Endothelial cell of umbilical vein (primary cell): ENCODE results near the gene SUPT4H1. TPM values are rescaled to one million over a fixed set of nuclear protein-coding genes. Genes with fewer than 3 reads are reported as not detected.

ENCODE experiments used
- BruUV-seq: library from RNA; stranded (reverse); fragments of 400-500 nt; replicated peaks from 2 replicates; lab custom pipeline; 2021; lab: Mats Ljungman, UMichigan
- CTCF ChIA-PET: fragments of 300-600, 350-600 bp; sonication (Branson Sonifier 250); formaldehyde crosslinking; loops from one replicate; lab custom pipeline; 2021; ENCODE audit warnings: antibody characterized with exemption, inconsistent platforms; lab: Charles Lee
- POLR2A ChIA-PET: fragments of 300-600, 350-600 bp; sonication (Branson Sonifier 250); formaldehyde crosslinking; loops from one replicate; lab custom pipeline; 2021; ENCODE audit warnings: antibody characterized with exemption, inconsistent platforms; lab: Charles Lee
- DNase-seq: peaks from one replicate; pipeline ENCODE4 v3.0.0-alpha.2; 2011; ENCODE audit warnings: low read depth, low spot score
- FAIRE-seq: peaks from 2 replicates; lab custom pipeline; 2011; peaks lifted over from hg19 to GRCh38; lab: Jason Lieb, UNC
- H2AFZ ChIP-seq: 2 replicates; pipeline ENCODE4 v1.6.0; 2012; ENCODE audit warnings: low read depth, low read length, control low read depth, inconsistent platforms
- H3K27ac ChIP-seq: 2 replicates; pipeline ENCODE4 v1.5.1; 2011; ENCODE audit warnings: low read depth, mild to moderate bottlenecking, control low read depth, low read length, moderate library complexity; ENCODE audit not compliant: insufficient read depth
- H3K27me3 ChIP-seq, 2 experiments: 2 replicates each; pipeline versions ENCODE4 v1.6.0 to v1.6.1; 2011; ENCODE audit warnings: low read length in 2 of 2, mixed read lengths in 1 of 2; ENCODE audit not compliant: control insufficient read depth in 2 of 2, insufficient read depth in 2 of 2
- H3K36me3 ChIP-seq, 2 experiments: 2 replicates in 1 of 2; 3 replicates in 1 of 2; pipeline ENCODE4 v1.5.1; 2011; ENCODE audit warnings: low read length in 2 of 2, mild to moderate bottlenecking in 1 of 2, moderate library complexity in 1 of 2; ENCODE audit not compliant: control insufficient read depth in 2 of 2, insufficient read depth in 2 of 2; ENCODE audit errors: extremely low read depth in 1 of 2
- H3K4me1 ChIP-seq: 3 replicates; pipeline ENCODE4 v1.5.1; 2011; ENCODE audit warnings: mild to moderate bottlenecking, low read length; ENCODE audit not compliant: control insufficient read depth, insufficient read depth; ENCODE audit errors: extremely low read depth
- H3K4me2 ChIP-seq: 2 replicates; pipeline ENCODE4 v1.6.1; 2011; ENCODE audit warnings: low read length, control low read depth, mixed read lengths; ENCODE audit not compliant: insufficient read depth
- H3K4me3 ChIP-seq, 3 experiments: fragments of 200-600 bp in 1 of 3; sonication (generic), shearing (Covaris generic) in 1 of 3; replicated peaks in 1 of 3; 2 replicates each; pipeline ENCODE4 v1.5.1; 2011 to 2016; ENCODE audit warnings: control low read depth in 3 of 3, low read length in 3 of 3, mild to moderate bottlenecking in 2 of 3, inconsistent platforms in 1 of 3, low read depth in 1 of 3, moderate library complexity in 1 of 3; ENCODE audit not compliant: insufficient read depth in 1 of 3
- H3K79me2 ChIP-seq: 2 replicates; pipeline ENCODE4 v1.6.0; 2012; ENCODE audit warnings: low read length, inconsistent platforms; ENCODE audit not compliant: control insufficient read depth, insufficient read depth
- H3K9ac ChIP-seq: replicated peaks from 2 replicates; pipeline ENCODE3; 2011; ENCODE audit warnings: low read length, control low read depth; ENCODE audit not compliant: insufficient read depth; ENCODE audit errors: extremely low read depth
- H3K9me1 ChIP-seq: replicated peaks from 3 replicates; pipeline ENCODE4 v1.6.0; 2011; ENCODE audit warnings: mild to moderate bottlenecking, low read length; ENCODE audit not compliant: control insufficient read depth, insufficient read depth; ENCODE audit errors: extremely low read depth
- H3K9me3 ChIP-seq: replicated peaks from 2 replicates; pipeline ENCODE4 v1.5.1; 2012; ENCODE audit warnings: low read length, inconsistent platforms; ENCODE audit not compliant: control insufficient read depth, insufficient read depth
- H4K20me1 ChIP-seq: replicated peaks from 2 replicates; pipeline ENCODE3; 2011; ENCODE audit warnings: mild to moderate bottlenecking, low read length; ENCODE audit not compliant: control insufficient read depth, insufficient read depth; ENCODE audit errors: extremely low read depth
- EZH2 ChIP-seq: IDR thresholded peaks from 2 replicates; pipeline ENCODE4 v1.6.1; 2012; ENCODE audit warnings: borderline replicate concordance, low read depth, mild to moderate bottlenecking, moderate library complexity, low read length, inconsistent platforms; ENCODE audit not compliant: severe bottlenecking
- GATA2 ChIP-seq: IDR thresholded peaks from 2 replicates; pipeline ENCODE4 v1.7.0; 2011; ENCODE audit warnings: low read depth, mild to moderate bottlenecking, moderate library complexity, mixed read lengths, low read length; ENCODE audit not compliant: insufficient read length, insufficient read depth
- JUN ChIP-seq: IDR thresholded peaks from 2 replicates; pipeline ENCODE4 v1.6.1; 2011; ENCODE audit warnings: borderline replicate concordance, low read depth; ENCODE audit not compliant: insufficient read length, insufficient read depth
- MYC ChIP-seq: IDR thresholded peaks from one replicate; pipeline ENCODE4 v1.6.1; 2011; ENCODE audit warnings: mild to moderate bottlenecking, low read depth, low read length
- POLR2A ChIP-seq: IDR thresholded peaks from 2 replicates; pipeline ENCODE4 v1.6.1; 2012; ENCODE audit warnings: low read depth, mild to moderate bottlenecking, control low read depth, low read length
- POLR2AphosphoS5 ChIP-seq: IDR thresholded peaks from 2 replicates; pipeline ENCODE4 v1.6.1; 2012; ENCODE audit warnings: low read depth, mild to moderate bottlenecking, control low read depth, low read length, moderate library complexity; ENCODE audit not compliant: insufficient read depth
- dilution Hi-C: fragments of 300-500 bp; cut with MboI; formaldehyde crosslinking; loops from one replicate; pipeline ENCODE4 v1.15.0; 2019; ENCODE audit warnings: low sequenced_read_pairs; ENCODE audit not compliant: extremely low pct_ligation_motif_present
- intact Hi-C: fragments of 100-400 bp; cut with micrococcal nuclease; formaldehyde crosslinking; loops from one replicate; pipeline ENCODE4 v1.10.0; 2022
- polyA plus RNA-seq, 4 experiments: library from polyadenylated mRNA; depleted of rRNA in 3 of 4; stranded (reverse) in 3 of 4; unstranded in 1 of 4; fragments of >200 nt; gene quantifications; 2 replicates each; pipeline versions ENCODE4 v1.2.1 to v1.2.3, GENCODE V29; 2011 to 2012; ENCODE audit warnings: missing spikeins in 1 of 4
- total RNA-seq: library from RNA; stranded (reverse); gene quantifications from 2 replicates; pipeline ENCODE4 v1.2.3, GENCODE V29; 2021
- TF ChIP-seq, protein P1 (sequence below): IDR thresholded peaks from 2 replicates; pipeline ENCODE4 v1.6.1; 2011; ENCODE audit not compliant: insufficient read depth, insufficient read length
- TF ChIP-seq, protein P2 (sequence below), 2 donors: IDR thresholded peaks; 1 replicate in 1 of 2; 2 replicates in 1 of 2; pipeline ENCODE4 v1.5.1; 2011; ENCODE audit warnings: low read length in 2 of 2, mild to moderate bottlenecking in 2 of 2, moderate library complexity in 2 of 2, control low read depth in 1 of 2, inconsistent platforms in 1 of 2, low read depth in 1 of 2; ENCODE audit not compliant: insufficient read depth in 1 of 2; ENCODE audit errors: extremely low read depth in 1 of 2

Gene SUPT4H1
- total and polyA plus RNA-seq, 2 donors (not counting 3 experiments of a cell fraction or from before 2014, with no cell fraction given): 77.5 to 154 TPM

DNA sequence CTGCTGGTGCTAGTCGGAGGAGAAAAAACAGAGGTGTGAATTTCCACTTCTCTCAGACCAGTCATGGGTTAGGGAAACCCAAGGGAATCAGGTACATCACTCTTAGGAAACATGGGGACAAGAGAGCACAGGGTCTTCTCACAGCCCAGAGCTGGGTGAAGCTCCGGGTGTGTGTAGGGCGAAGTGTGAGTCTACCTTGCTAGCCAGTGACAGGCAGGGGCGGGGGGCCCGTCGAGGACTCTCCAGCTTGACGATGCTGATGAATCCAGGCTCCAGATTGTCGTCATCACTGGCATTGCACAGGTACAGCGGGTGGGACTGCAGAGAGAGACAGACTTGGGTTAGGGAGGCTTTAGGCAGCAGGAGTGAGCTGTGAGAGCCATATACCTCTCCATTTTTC is 18.7 kb upstream of the SUPT4H1 start:
- dilution Hi-C loops (no loop called here), intact Hi-C loops (no loop called here)
- Histone ChIP-seq H4K20me1 (no peaks in the 10 kb centered on the region), H3K4me1 (no peaks in the 10 kb centered on the region), H3K9me1 (no peaks in the 10 kb centered on the region), H3K9me3 (no peaks in the 10 kb centered on the region), H2AFZ (no peak overlapping the region), H3K27ac (no peak overlapping the region), H3K79me2 (no peaks in the 10 kb centered on the region), H3K9ac (no peak overlapping the region), H3K4me2 (no peak overlapping the region), H3K4me3 (no peak overlapping the region), H3K27me3 (peaks cover 0 to 3% of the 10 kb centered on the region in 2 experiments), H3K36me3 (no peaks in the 10 kb centered on the region)
- FAIRE-seq (no peak), DNase-seq (no peak)
- no TSS peak for BruUV-seq
- no peak for TF ChIP-seq EZH2
- no peak for TF ChIP-seq POLR2A
- TF ChIP-seq GATA2: no peak
- TF ChIP-seq POLR2AphosphoS5: no peak
- POLR2A ChIA-PET: no interaction called here
- CTCF ChIA-PET: no interaction called here

DNA sequence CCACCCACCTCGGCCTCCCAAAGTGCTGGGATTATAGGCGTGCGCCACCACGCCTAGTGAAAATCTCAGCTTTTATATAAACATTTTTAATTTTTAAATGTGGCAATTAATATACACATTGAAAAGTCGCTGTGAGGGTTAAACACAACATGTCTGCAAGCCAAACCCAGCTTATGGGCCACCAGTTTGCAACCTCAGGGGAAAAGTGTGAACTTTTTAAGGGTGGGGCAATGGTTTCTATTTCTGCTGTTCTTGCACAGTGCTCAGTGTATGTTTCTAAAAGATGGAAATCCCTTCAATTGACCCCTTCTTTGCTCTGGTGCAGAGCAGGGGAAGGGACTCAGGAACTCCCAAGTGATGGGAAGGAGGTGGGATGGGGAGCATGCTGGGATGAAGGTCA is 18.3 kb upstream of the SUPT4H1 start:
- ChIA-PET POLR2A (no interaction called here), CTCF (interaction anchor here (1.0 kb wide), 1 partner anchor 9 kb away, joined by 3 read pairs; no protein-coding TSS in a partner anchor)
- TF ChIP-seq, protein P1, sequence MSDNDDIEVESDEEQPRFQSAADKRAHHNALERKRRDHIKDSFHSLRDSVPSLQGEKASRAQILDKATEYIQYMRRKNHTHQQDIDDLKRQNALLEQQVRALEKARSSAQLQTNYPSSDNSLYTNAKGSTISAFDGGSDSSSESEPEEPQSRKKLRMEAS: no peak
- TF ChIP-seq MYC (no peak), POLR2AphosphoS5 (no peak), GATA2 (no peak), POLR2A (no peak), EZH2 (no peak), JUN (no peak)
- TF ChIP-seq, protein P2, sequence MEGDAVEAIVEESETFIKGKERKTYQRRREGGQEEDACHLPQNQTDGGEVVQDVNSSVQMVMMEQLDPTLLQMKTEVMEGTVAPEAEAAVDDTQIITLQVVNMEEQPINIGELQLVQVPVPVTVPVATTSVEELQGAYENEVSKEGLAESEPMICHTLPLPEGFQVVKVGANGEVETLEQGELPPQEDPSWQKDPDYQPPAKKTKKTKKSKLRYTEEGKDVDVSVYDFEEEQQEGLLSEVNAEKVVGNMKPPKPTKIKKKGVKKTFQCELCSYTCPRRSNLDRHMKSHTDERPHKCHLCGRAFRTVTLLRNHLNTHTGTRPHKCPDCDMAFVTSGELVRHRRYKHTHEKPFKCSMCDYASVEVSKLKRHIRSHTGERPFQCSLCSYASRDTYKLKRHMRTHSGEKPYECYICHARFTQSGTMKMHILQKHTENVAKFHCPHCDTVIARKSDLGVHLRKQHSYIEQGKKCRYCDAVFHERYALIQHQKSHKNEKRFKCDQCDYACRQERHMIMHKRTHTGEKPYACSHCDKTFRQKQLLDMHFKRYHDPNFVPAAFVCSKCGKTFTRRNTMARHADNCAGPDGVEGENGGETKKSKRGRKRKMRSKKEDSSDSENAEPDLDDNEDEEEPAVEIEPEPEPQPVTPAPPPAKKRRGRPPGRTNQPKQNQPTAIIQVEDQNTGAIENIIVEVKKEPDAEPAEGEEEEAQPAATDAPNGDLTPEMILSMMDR (IDR thresholded peaks at IDR 0.05; ENCODE audit: extremely low read depth in 1 of 2, insufficient read depth in 1 of 2, low read depth in 1 of 2, low read length in 2 of 2): no peak
- Histone ChIP-seq H3K4me2 (no peak overlapping the region), H3K9me1 (no peaks in the 10 kb centered on the region), H3K9me3 (no peaks in the 10 kb centered on the region), H3K27ac (no peak overlapping the region), H3K27me3 (peaks cover 0 to 4% of the 10 kb centered on the region in 2 experiments), H3K79me2 (no peaks in the 10 kb centered on the region), H3K36me3 (no peaks in the 10 kb centered on the region), H3K9ac (no peak overlapping the region), H2AFZ (no peak overlapping the region), H3K4me1 (no peaks in the 10 kb centered on the region), H3K4me3 (no peak overlapping the region), H4K20me1 (no peaks in the 10 kb centered on the region)
- no peak for DNase-seq
- FAIRE-seq: no peak
- BruUV-seq: no TSS peak
- intact Hi-C loops (no loop called here), dilution Hi-C loops (no loop called here)
